Thymus (tissue), 11 donors: ENCODE data around the gene DAB1. TPM values are rescaled to one million over a fixed set of nuclear protein-coding genes. Genes with fewer than 3 reads are reported as not detected.

ENCODE experiments used
- DNase-seq, 9 donors: peaks; one replicate each; pipeline ENCODE4 v3.0.0-alpha.2; 2013; ENCODE audit warnings: low spot score in 9 of 9, low read depth in 6 of 9, missing footprints in 1 of 9
- H3K27ac ChIP-seq, 2 donors: one replicate each; pipeline ENCODE4 v1.5.1; 2013; ENCODE audit warnings: control low read depth in 1 of 2, low read depth in 1 of 2, low read length in 1 of 2, mild to moderate bottlenecking in 1 of 2, moderate library complexity in 1 of 2
- H3K27me3 ChIP-seq, 2 donors: one replicate each; pipeline ENCODE4 v1.5.1; 2013; ENCODE audit warnings: low read length in 1 of 2; ENCODE audit not compliant: control insufficient read depth in 2 of 2, insufficient read depth in 1 of 2
- H3K36me3 ChIP-seq, 2 donors: one replicate each; pipeline ENCODE4 v1.5.1; 2013; ENCODE audit warnings: low read length in 1 of 2, mild to moderate bottlenecking in 1 of 2, moderate library complexity in 1 of 2; ENCODE audit not compliant: control insufficient read depth in 2 of 2, insufficient read depth in 2 of 2
- H3K4me1 ChIP-seq, 2 donors: one replicate each; pipeline ENCODE4 v1.5.1; 2013; ENCODE audit warnings: low read length in 2 of 2; ENCODE audit not compliant: control insufficient read depth in 2 of 2, insufficient read depth in 2 of 2
- H3K4me3 ChIP-seq, 2 donors: one replicate each; pipeline ENCODE4 v1.5.1; 2013; ENCODE audit warnings: low read length in 2 of 2, control low read depth in 1 of 2, mild to moderate bottlenecking in 1 of 2
- H3K9me3 ChIP-seq, 2 donors: one replicate each; pipeline ENCODE4 v1.5.1; 2013; ENCODE audit warnings: low read length in 1 of 2, mild to moderate bottlenecking in 1 of 2; ENCODE audit not compliant: control insufficient read depth in 2 of 2, insufficient read depth in 1 of 2
- WGBS: extraction: QIAGEN DNeasy Blood & Tissue Kit; methylation state at CpG from one replicate; pipeline ENCODE4 v1.1.7; 2013; 5-methylcytosine and 5-hydroxymethylcytosine counted together
- polyA plus RNA-seq: library from polyadenylated mRNA; stranded (reverse); fragments of 200-250 nt; gene quantifications from one replicate; pipeline ENCODE4 v1.2.3, GENCODE V29; 2013
- total RNA-seq: library from RNA; stranded (reverse); fragments of 120-200 nt; gene quantifications from one replicate; pipeline ENCODE4 v1.2.4, GENCODE V29; 2013
- donor health status: healthy.

Gene DAB1
- total and polyA plus RNA-seq, 2 donors: 0.09 to 0.23 TPM

DNA sequence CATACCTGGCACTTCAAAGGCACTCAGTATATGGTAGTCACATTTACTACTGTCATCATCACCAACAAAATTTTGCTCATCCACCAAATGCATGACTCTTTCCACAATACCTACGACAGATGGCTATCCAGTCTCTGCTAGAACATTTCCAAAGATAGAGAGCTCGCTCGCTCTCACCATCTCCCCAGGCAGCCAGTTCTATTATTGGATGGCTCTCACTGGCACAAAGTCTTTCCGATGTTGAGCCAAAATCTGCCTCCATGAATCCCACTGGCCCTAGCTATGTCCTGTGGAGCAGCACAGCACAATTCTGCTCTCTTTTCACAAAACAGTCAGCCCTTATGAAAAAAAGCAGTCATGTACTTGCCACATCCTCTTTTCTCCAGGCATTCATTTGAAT, 102.1 kb downstream of the DAB1 start:
- H3K36me3 ChIP-seq: no peaks in the 10 kb centered on the region
- no peaks in the 10 kb centered on the region for H3K4me1 ChIP-seq
- H3K9me3 ChIP-seq: no peaks in the 10 kb centered on the region
- H3K27ac ChIP-seq: no peak overlapping the region
- 94% methylated on average over 4 of the region's 4 CpGs for WGBS
- DNase-seq: no peak
- no peaks in the 10 kb centered on the region for H3K27me3 ChIP-seq
- H3K4me3 ChIP-seq: no peak overlapping the region

- Histone ChIP-seq H3K9me3 (no peaks in the 10 kb centered on the region), H3K27ac (no peak overlapping the region), H3K27me3 (no peaks in the 10 kb centered on the region), H3K4me1 (no peaks in the 10 kb centered on the region), H3K36me3 (no peaks in the 10 kb centered on the region), H3K4me3 (no peak overlapping the region)
- 91% methylated on average over 3 of the region's 3 CpGs for WGBS
- DNase-seq: no peak
These were observed 104.1 kb downstream of the DAB1 start for GRCh38 chr1:57319791-57320190.

DNA sequence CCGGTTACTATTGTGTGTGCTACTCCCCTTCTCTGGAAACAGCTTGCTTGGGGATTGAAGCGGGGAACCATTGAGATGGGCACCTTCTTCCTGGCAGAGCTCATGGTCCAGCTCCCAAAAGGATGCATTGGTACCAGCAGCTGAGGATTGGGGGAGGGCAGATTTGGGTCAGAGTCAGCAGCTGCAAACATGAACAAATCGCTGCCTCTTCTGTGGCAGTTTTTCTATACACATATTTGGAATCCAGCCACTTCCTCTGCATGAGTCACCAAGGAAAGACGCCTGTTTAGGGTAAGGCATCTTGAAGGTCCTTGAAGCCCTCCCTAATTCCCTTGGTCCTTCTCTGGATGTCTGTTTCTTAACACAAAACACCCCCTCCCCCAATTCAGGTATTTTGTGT, 104.7 kb downstream of the DAB1 start:
- H3K4me3 ChIP-seq: no peak overlapping the region
- H3K27ac ChIP-seq: no peak overlapping the region
- whole genome bisulfite sequencing: 63% methylated on average over 4 of the region's 4 CpGs
- no peaks in the 10 kb centered on the region for H3K4me1 ChIP-seq
- DNase-seq: no peak
- H3K27me3 ChIP-seq: no peaks in the 10 kb centered on the region
- no peaks in the 10 kb centered on the region for H3K9me3 ChIP-seq
- H3K36me3 ChIP-seq: no peaks in the 10 kb centered on the region

DNA sequence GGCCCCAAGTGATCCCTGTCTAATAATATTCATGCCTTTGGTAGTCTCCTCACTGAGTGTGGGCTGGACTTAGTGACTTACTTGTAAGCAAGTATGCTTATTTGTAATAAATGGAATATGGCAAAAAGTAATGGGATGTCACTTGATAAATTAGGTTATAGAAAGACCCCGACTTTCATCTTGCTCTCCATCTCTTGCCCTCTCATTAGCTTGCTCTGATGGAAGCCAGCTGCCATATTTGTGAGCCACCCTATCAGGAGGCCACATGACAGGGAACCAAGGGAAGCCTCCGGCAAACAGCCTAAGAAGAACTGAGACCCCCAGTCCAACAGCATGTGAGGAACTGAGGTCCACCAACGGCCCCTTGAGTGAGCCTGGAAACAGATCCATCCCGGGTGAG, 107.0 kb downstream of the DAB1 start:
- no peaks in the 10 kb centered on the region for H3K27me3 ChIP-seq
- H3K27ac ChIP-seq: no peak overlapping the region
- WGBS: 93% methylated on average over 4 of the region's 4 CpGs
- H3K9me3 ChIP-seq: no peaks in the 10 kb centered on the region
- H3K4me3 ChIP-seq: no peak overlapping the region
- no peaks in the 10 kb centered on the region for H3K36me3 ChIP-seq
- no peaks in the 10 kb centered on the region for H3K4me1 ChIP-seq
- no peak for DNase-seq

DNA sequence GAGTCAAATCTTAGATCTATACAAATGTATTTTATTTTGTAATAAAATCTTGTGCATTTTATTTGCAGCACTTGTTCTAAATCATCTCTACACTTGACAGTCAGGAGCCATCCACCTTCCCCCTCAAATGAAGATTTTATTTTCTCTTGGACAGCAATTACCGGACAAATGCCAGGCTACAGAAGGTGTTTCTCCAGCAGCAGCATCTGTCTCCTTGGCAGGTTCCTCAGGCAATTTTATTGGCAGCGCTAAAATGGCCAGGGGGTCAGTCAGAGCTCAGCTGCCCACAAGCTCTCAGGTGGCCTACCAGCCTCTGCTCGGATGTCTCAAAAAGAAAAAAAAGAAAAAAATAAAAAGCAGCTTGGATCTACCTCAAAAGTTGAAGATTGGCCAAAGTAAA, 107.6 kb downstream of the DAB1 start:
- no peaks in the 10 kb centered on the region for H3K4me1 ChIP-seq
- H3K36me3 ChIP-seq: no peaks in the 10 kb centered on the region
- H3K4me3 ChIP-seq: no peak overlapping the region
- no peaks in the 10 kb centered on the region for H3K27me3 ChIP-seq
- H3K9me3 ChIP-seq: no peaks in the 10 kb centered on the region
- H3K27ac ChIP-seq: no peak overlapping the region
- WGBS: 93% methylated on average over 3 of the region's 3 CpGs
- no peak for DNase-seq

DNA sequence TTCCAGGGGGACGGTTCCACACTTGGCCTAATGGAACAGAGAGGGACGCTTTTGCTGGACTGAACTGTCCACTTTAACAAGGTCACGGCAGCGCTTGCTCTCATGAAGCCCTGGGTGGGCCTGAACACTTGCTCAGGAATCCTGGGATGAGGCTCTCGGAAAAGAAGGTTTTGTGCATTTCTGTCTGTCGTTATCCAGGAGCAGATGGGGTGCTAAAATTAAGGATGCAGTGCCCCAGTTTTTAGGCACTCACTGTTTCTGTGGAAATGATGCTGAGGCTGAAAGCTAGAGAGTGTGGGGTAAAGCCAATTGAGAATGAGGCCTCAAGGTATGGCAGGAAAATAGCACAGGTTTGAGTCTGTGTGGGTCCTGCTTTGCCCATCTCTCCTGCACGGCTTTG, 111.0 kb downstream of the DAB1 start:
- Histone ChIP-seq H3K4me1 (no peaks in the 10 kb centered on the region), H3K4me3 (no peak overlapping the region), H3K36me3 (no peaks in the 10 kb centered on the region), H3K27me3 (no peaks in the 10 kb centered on the region), H3K9me3 (no peaks in the 10 kb centered on the region), H3K27ac (no peak overlapping the region)
- 84% methylated on average over 7 of the region's 7 CpGs for WGBS
- DNase-seq: no peak

- Histone ChIP-seq H3K27me3 (no peaks in the 10 kb centered on the region), H3K27ac (no peak overlapping the region), H3K36me3 (no peaks in the 10 kb centered on the region), H3K9me3 (no peaks in the 10 kb centered on the region), H3K4me3 (no peak overlapping the region), H3K4me1 (no peaks in the 10 kb centered on the region)
- WGBS: 98% methylated on average over 1 of the region's 1 CpG
- DNase-seq: no peak
These were observed 112.4 kb downstream of the DAB1 start for GRCh38 chr1:57311411-57311810.

GRCh38 chr1:57311006-57311405, 112.9 kb downstream of the DAB1 start:
- Histone ChIP-seq H3K36me3 (no peaks in the 10 kb centered on the region), H3K27me3 (no peaks in the 10 kb centered on the region), H3K27ac (no peak overlapping the region), H3K9me3 (no peaks in the 10 kb centered on the region), H3K4me3 (no peak overlapping the region), H3K4me1 (no peaks in the 10 kb centered on the region)
- DNase-seq: no peak
- 86% methylated on average over 5 of the region's 5 CpGs for WGBS

DNA sequence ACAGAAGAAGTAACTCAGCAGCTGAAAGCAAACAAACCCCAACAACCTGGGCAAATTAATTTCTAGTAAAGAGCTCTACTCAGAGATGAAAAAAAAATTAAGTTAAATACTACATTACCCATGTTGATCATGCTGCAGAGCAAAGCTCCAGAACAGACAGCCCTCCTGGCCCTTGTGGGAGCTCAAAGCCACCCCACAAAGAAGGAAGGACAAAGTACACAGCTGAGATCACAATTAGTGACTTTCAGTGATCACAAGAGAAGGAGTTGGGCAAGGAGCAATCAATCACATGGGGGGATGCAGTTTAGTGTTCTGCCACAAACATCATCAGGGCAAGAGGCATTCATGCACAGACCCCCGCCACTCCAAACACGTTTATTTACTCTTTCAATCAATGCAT, 114.2 kb downstream of the DAB1 start:
- 80% methylated on average over 2 of the region's 2 CpGs for WGBS
- no peaks in the 10 kb centered on the region for H3K27me3 ChIP-seq

More for the DNA sequence above, 114.2 kb downstream of the DAB1 start:
- Histone ChIP-seq H3K4me3 (no peak overlapping the region), H3K9me3 (no peaks in the 10 kb centered on the region), H3K4me1 (no peaks in the 10 kb centered on the region), H3K27ac (no peak overlapping the region), H3K36me3 (no peaks in the 10 kb centered on the region)
- no peak for DNase-seq
